CD14-positive monocyte (primary cell): ENCODE measurements around the gene TMEM147. TPM values are rescaled to one million over a fixed set of nuclear protein-coding genes. Genes with fewer than 3 reads are reported as not detected.

Experiments used
- DNase-seq, 3 donors: peaks; one replicate each; pipeline ENCODE4 v3.0.0-alpha.2; 2011 to 2022
- H2AFZ ChIP-seq: 2 replicates; pipeline ENCODE4 v1.6.0; 2012; ENCODE audit warnings: mild to moderate bottlenecking, low read depth, low read length, inconsistent platforms; ENCODE audit not compliant: insufficient read depth, poor library complexity, severe bottlenecking
- H3K27ac ChIP-seq, 2 donors: 1 replicate in 1 of 2; 2 replicates in 1 of 2; pipeline ENCODE4 v1.5.1; 2012 to 2013; ENCODE audit warnings: low read length in 2 of 2, control low read depth in 1 of 2, inconsistent platforms in 1 of 2, low read depth in 1 of 2, mild to moderate bottlenecking in 1 of 2
- H3K27me3 ChIP-seq, 2 donors: one replicate each; pipeline versions ENCODE4 v1.6.0 to v1.6.1; 2011 to 2013; ENCODE audit warnings: low read length in 2 of 2; ENCODE audit not compliant: control insufficient read depth in 2 of 2, insufficient read depth in 2 of 2
- H3K36me3 ChIP-seq, 2 donors: replicated peaks in 1 of 2; 1 replicate in 1 of 2; 2 replicates in 1 of 2; pipeline versions ENCODE4 v1.5.1 to v1.6.1; 2012 to 2013; ENCODE audit warnings: low read length in 2 of 2, control low read depth in 1 of 2, inconsistent platforms in 1 of 2, mild to moderate bottlenecking in 1 of 2; ENCODE audit not compliant: insufficient read depth in 2 of 2, control insufficient read depth in 1 of 2
- H3K4me1 ChIP-seq, 2 donors: 1 replicate in 1 of 2; 2 replicates in 1 of 2; pipeline versions ENCODE4 v1.5.1 to v1.6.1; 2012 to 2013; ENCODE audit warnings: low read length in 2 of 2, control low read depth in 1 of 2, inconsistent platforms in 1 of 2, mild to moderate bottlenecking in 1 of 2, moderate library complexity in 1 of 2; ENCODE audit not compliant: insufficient read depth in 2 of 2, control insufficient read depth in 1 of 2
- H3K4me2 ChIP-seq: replicated peaks from 2 replicates; pipeline ENCODE3; 2012; ENCODE audit warnings: low read length, moderate library complexity, mild to moderate bottlenecking; ENCODE audit not compliant: poor library complexity, severe bottlenecking; ENCODE audit errors: extremely low read depth
- H3K4me3 ChIP-seq, 3 experiments: fragments of 200-600 bp in 1 of 3; sonication (generic) in 1 of 3; replicated peaks in 1 of 3; 1 replicate in 2 of 3; 2 replicates in 1 of 3; pipeline ENCODE4 v1.5.1; 2011 to 2013; ENCODE audit warnings: low read length in 3 of 3, mild to moderate bottlenecking in 3 of 3, control low read depth in 2 of 3, low read depth in 2 of 3, inconsistent platforms in 1 of 3, moderate library complexity in 1 of 3
- H3K79me2 ChIP-seq: 2 replicates; pipeline ENCODE4 v1.6.0; 2012; ENCODE audit warnings: mild to moderate bottlenecking, control low read depth, inconsistent platforms, low read length, moderate library complexity; ENCODE audit not compliant: insufficient read depth
- H3K9ac ChIP-seq: 2 replicates; pipeline ENCODE4 v1.6.0; 2017; ENCODE audit warnings: low read length, mild to moderate bottlenecking; ENCODE audit not compliant: insufficient read depth, poor library complexity, severe bottlenecking
- H3K9me3 ChIP-seq, 2 donors: replicated peaks in 1 of 2; 1 replicate in 1 of 2; 2 replicates in 1 of 2; pipeline versions ENCODE4 v1.5.1 to v1.6.1; 2012 to 2013; ENCODE audit warnings: low read length in 2 of 2, control low read depth in 1 of 2; ENCODE audit not compliant: control insufficient read depth in 1 of 2, insufficient read depth in 1 of 2
- H4K20me1 ChIP-seq: 2 replicates; pipeline ENCODE4 v1.6.0; 2012; ENCODE audit warnings: mild to moderate bottlenecking, low read length, control low read depth, moderate library complexity; ENCODE audit not compliant: insufficient read depth
- H3K27ac Mint-ChIP-seq, 7 donors: one replicate each; pipeline ENCODE4 v1.8.0; 2020; ENCODE audit warnings: mild to moderate bottlenecking in 7 of 7, mixed read lengths in 7 of 7, moderate library complexity in 6 of 7, inconsistent platforms in 2 of 7
- H3K27me3 Mint-ChIP-seq, 3 donors: one replicate each; pipeline ENCODE4 v1.8.0; 2021 to 2022; ENCODE audit warnings: low read depth in 3 of 3, mild to moderate bottlenecking in 3 of 3, mixed read lengths in 3 of 3, moderate library complexity in 3 of 3, inconsistent platforms in 1 of 3
- H3K36me3 Mint-ChIP-seq, 2 donors: one replicate each; pipeline ENCODE4 v1.8.0; 2020; ENCODE audit warnings: mixed read lengths in 2 of 2, inconsistent platforms in 1 of 2, mild to moderate bottlenecking in 1 of 2
- H3K4me1 Mint-ChIP-seq: one replicate; pipeline ENCODE4 v1.8.0; 2020; ENCODE audit warnings: mild to moderate bottlenecking, mixed read lengths
- H3K4me3 Mint-ChIP-seq, 2 donors: one replicate each; pipeline ENCODE4 v1.8.0; 2020; ENCODE audit warnings: mild to moderate bottlenecking in 2 of 2, mixed read lengths in 2 of 2, moderate library complexity in 1 of 2
- H3K9me3 Mint-ChIP-seq, 7 donors: one replicate each; pipeline ENCODE4 v1.8.0; 2020 to 2022; ENCODE audit warnings: mixed read lengths in 7 of 7, mild to moderate bottlenecking in 6 of 7, moderate library complexity in 6 of 7, inconsistent platforms in 2 of 7
- CTCF ChIP-seq: fragments of 200-600 bp; IDR thresholded peaks from one replicate; pipeline ENCODE4 v1.8.0; 2022; ENCODE audit warnings: antibody characterized with exemption, mild to moderate bottlenecking
- WGBS: methylation state at CpG from one replicate; pipeline ENCODE4 v1.1.5; 2013; ENCODE audit warnings: missing lambda C conversion rate; ENCODE audit not compliant: insufficient coverage; 5-methylcytosine and 5-hydroxymethylcytosine counted together
- intact Hi-C, 2 donors: fragments of 100-400 bp; cut with micrococcal nuclease; formaldehyde crosslinking; loops; one replicate each; pipeline versions ENCODE4 v1.15.0 to v1.15.1; 2023
- polyA plus RNA-seq, 3 donors: library from polyadenylated mRNA; depleted of rRNA in 1 of 3; unstranded in 2 of 3; stranded (reverse) in 1 of 3; fragments of 300-500 nt in 2 of 3; fragments of >200 nt in 1 of 3; fragmentation: Illumina TruSeq in 2 of 3; gene quantifications; 1 replicate in 2 of 3; 2 replicates in 1 of 3; pipeline ENCODE4 v1.2.3, GENCODE V29; 2012 to 2021

The TMEM147 gene
- polyA plus RNA-seq, 3 donors, result 75.5 to 165 (median 165) TPM

GRCh38 chr19:35556846-35557538 lies 11.6 kb downstream of the TMEM147 start:
- no peaks in the 10 kb centered on the region for H3K36me3 Mint-ChIP-seq
- no peak for DNase-seq
- H3K4me3 Mint-ChIP-seq, result peak overlapping the region; percentile 44 to 78
- 93% methylated on average over 16 of the region's 16 CpGs for WGBS
- Histone ChIP-seq H4K20me1 (no peaks in the 10 kb centered on the region), H3K9me3 (peaks cover 0 to 5% of the 10 kb centered on the region in 2 donors), H3K27me3 (peaks cover 0 to 23% of the 10 kb centered on the region in 2 donors), H3K79me2 (no peaks in the 10 kb centered on the region), H3K36me3 (no peaks in the 10 kb centered on the region), H3K27ac (no peak overlapping the region), H2AFZ (peak overlapping the region; percentile 78), H3K4me3 (peak overlapping the region in 1 of 3 experiments; percentile 75), H3K4me1 (peaks cover 11 to 14% of the 10 kb centered on the region in 2 donors), H3K9ac (no peak overlapping the region), H3K4me2 (peak overlapping the region; percentile 80)
- TF ChIP-seq CTCF, result no peak
- peaks cover 10% of the 10 kb centered on the region for H3K4me1 Mint-ChIP-seq
- H3K27ac Mint-ChIP-seq, result no peak overlapping the region
- intact Hi-C loops, result no loop called here
- peaks cover 36 to 44% (median 37%) of the 10 kb centered on the region in 3 donors for H3K27me3 Mint-ChIP-seq
- H3K9me3 Mint-ChIP-seq, result peaks cover 0 to 13% (median 2%) of the 10 kb centered on the region in 7 donors

- WGBS, result 7% methylated on average over 53 of the region's 60 CpGs
- H3K27ac ChIP-seq, result no peak overlapping the region
- peaks cover 10% of the 10 kb centered on the region for H3K4me1 Mint-ChIP-seq
- peak overlapping the region; percentile 81 to 98 for H3K4me3 Mint-ChIP-seq
- peaks cover 36 to 47% (median 37%) of the 10 kb centered on the region in 3 donors for H3K27me3 Mint-ChIP-seq
- H2AFZ ChIP-seq, result peak overlapping the region; percentile 78
- TF ChIP-seq CTCF, result no peak
- H3K9ac ChIP-seq, result no peak overlapping the region
- H3K27me3 ChIP-seq, result peaks cover 0 to 23% of the 10 kb centered on the region in 2 donors
- peaks cover 0 to 13% (median 2%) of the 10 kb centered on the region in 7 donors for H3K9me3 Mint-ChIP-seq
- peaks cover 11 to 14% of the 10 kb centered on the region in 2 donors for H3K4me1 ChIP-seq
- intact Hi-C loops, result no loop called here
- peak overlapping the region; percentile 80 for H3K4me2 ChIP-seq
- H3K36me3 Mint-ChIP-seq, result no peaks in the 10 kb centered on the region
- peak; percentile 25 to 43 (median 33) for DNase-seq
- no peaks in the 10 kb centered on the region for H4K20me1 ChIP-seq
- peaks cover 0 to 5% of the 10 kb centered on the region in 2 donors for H3K9me3 ChIP-seq
- no peaks in the 10 kb centered on the region for H3K36me3 ChIP-seq
- no peaks in the 10 kb centered on the region for H3K79me2 ChIP-seq
- H3K4me3 ChIP-seq, result peak overlapping the region; percentile 29 to 75 (median 38)
- peak overlapping the region in 1 of 7 donors; percentile 48 for H3K27ac Mint-ChIP-seq
Measured at GRCh38 chr19:35557539-35558399, 12.3 kb downstream of the TMEM147 start.
